Osteocyte (in vitro differentiated cells): ENCODE measurements around the gene EPN1. TPM values are rescaled to one million over a fixed set of nuclear protein-coding genes. Genes with fewer than 3 reads are reported as not detected.

ENCODE experiments used
- DNase-seq: peaks from one replicate; pipeline ENCODE4 v3.0.0; 2021; ENCODE audit warnings: mixed read lengths; ENCODE audit not compliant: unreplicated experiment; ENCODE audit errors: extremely low spot score
- H3K27ac Mint-ChIP-seq: one replicate; pipeline ENCODE4 v1.8.0; 2021; ENCODE audit warnings: mild to moderate bottlenecking, mixed read lengths; ENCODE audit not compliant: unreplicated experiment
- H3K27me3 Mint-ChIP-seq: one replicate; pipeline ENCODE4 v1.8.0; 2021; ENCODE audit warnings: mixed read lengths; ENCODE audit not compliant: unreplicated experiment
- H3K36me3 Mint-ChIP-seq: one replicate; pipeline ENCODE4 v1.8.0; 2021; ENCODE audit warnings: mixed read lengths; ENCODE audit not compliant: unreplicated experiment
- H3K4me1 Mint-ChIP-seq: one replicate; pipeline ENCODE4 v1.8.0; 2021; ENCODE audit warnings: mixed read lengths; ENCODE audit not compliant: unreplicated experiment
- H3K4me3 Mint-ChIP-seq: one replicate; pipeline ENCODE4 v1.8.0; 2021; ENCODE audit warnings: mild to moderate bottlenecking, moderate library complexity, mixed read lengths; ENCODE audit not compliant: unreplicated experiment
- H3K9me3 Mint-ChIP-seq: one replicate; pipeline ENCODE4 v1.8.0; 2021; ENCODE audit warnings: mixed read lengths; ENCODE audit not compliant: unreplicated experiment
- CTCF ChIP-seq: fragments of 200-600 bp; sonication (generic); IDR thresholded peaks from 2 replicates; pipeline ENCODE4 v1.5.0; 2021; ENCODE audit warnings: antibody characterized with exemption, mild to moderate bottlenecking, moderate library complexity
- long read RNA-seq: library from polyadenylated mRNA; unstranded; transcript quantifications from one replicate; pipeline ENCODE4 v2.0.0, GENCODE V29; 2021
- total RNA-seq: library from RNA; stranded (reverse); gene quantifications from 2 replicates; pipeline ENCODE4 v1.2.1, GENCODE V29; 2021

The EPN1 gene
- 142 and 148 TPM in 2 replicates for total RNA-seq
- long read RNA-seq: 0 reads

GRCh38 chr19:55674841-55675660 is at the start of gene EPN1:
Gene EPN1 (plus strand): TSS chr19:55675226. CDS start chr19:55678628, 3,402 bp downstream.
- DNase-seq: peak; percentile 98
- Mint-ChIP-seq H3K27ac (peak within 1 kb of the TSS; percentile 92), H3K4me1 (peaks cover 44% of the 10 kb centered on the region), H3K27me3 (no peaks in the 10 kb centered on the region), H3K9me3 (no peaks in the 10 kb centered on the region), H3K4me3 (peak within 1 kb of the TSS; percentile 97), H3K36me3 (peaks cover 13% of the 10 kb centered on the region)
- TF ChIP-seq CTCF: no peak

DNA sequence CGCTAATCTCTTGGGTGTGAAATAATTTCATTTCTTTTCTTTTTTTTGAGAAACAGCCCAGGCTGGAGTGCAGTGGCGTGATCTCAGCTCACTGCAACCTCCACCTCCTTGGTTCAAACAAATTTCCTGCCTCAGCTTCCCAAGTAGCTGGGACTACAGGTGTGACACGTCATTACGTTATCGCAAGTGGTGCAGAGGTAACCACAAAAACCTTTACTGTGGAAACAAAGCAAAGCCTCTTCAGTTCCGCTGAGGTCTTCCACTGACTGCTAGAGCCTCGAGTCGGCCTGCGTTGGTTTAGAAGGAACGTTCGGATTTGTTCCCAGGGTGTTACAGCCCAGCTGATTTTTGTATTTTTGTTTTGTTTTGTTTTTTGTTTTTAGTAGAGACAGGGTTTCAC is 48.7 kb upstream of the EPN1 start:
- Mint-ChIP-seq H3K27ac (no peak overlapping the region), H3K36me3 (peaks cover 1% of the 10 kb centered on the region), H3K4me1 (peaks cover 17% of the 10 kb centered on the region), H3K9me3 (no peaks in the 10 kb centered on the region), H3K4me3 (no peak overlapping the region), H3K27me3 (no peaks in the 10 kb centered on the region)
- no peak for DNase-seq
- TF ChIP-seq CTCF: no peak

GRCh38 chr19:55632463-55632834 is 42.6 kb upstream of the EPN1 start:
- Mint-ChIP-seq H3K4me3 (no peak overlapping the region), H3K27me3 (no peaks in the 10 kb centered on the region), H3K27ac (peak overlapping the region; percentile 59)

GRCh38 chr19:55633861-55634260 is 41.2 kb upstream of the EPN1 start:
- Mint-ChIP-seq H3K27me3 (no peaks in the 10 kb centered on the region), H3K36me3 (peaks cover 7% of the 10 kb centered on the region), H3K9me3 (no peaks in the 10 kb centered on the region), H3K4me1 (peaks cover 39% of the 10 kb centered on the region), H3K27ac (no peak overlapping the region), H3K4me3 (peak overlapping the region; percentile 100)
- no peak for TF ChIP-seq CTCF
- no peak for DNase-seq

More at GRCh38 chr19:55632463-55632834, 42.6 kb upstream of the EPN1 start:
- TF ChIP-seq CTCF: peak; percentile 83
- Mint-ChIP-seq H3K36me3 (peaks cover 4% of the 10 kb centered on the region), H3K4me1 (peaks cover 32% of the 10 kb centered on the region), H3K9me3 (no peaks in the 10 kb centered on the region)
- peak; percentile 93 for DNase-seq

DNA sequence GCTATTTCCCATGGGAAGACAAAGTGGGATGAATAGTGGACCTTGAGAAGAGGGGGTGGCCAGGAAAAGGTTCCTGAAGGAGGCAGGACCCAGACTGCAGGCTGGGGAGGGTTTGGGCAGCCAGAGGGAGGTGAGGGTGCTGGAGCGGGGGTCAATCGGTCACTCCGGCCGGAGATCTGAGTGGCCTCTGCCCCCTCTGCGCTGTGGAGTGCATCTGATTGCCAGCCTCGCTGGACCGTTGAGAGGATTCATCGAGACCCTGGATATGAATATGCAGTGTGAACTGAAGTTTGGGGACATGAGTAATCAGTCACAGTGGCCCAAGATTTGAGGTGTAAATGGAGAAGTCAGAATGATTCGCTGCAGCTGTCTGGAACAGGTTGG is 39.7 kb upstream of the EPN1 start:
- Mint-ChIP-seq H3K4me3 (peak overlapping the region; percentile 100), H3K36me3 (peaks cover 10% of the 10 kb centered on the region), H3K27me3 (no peaks in the 10 kb centered on the region), H3K4me1 (peaks cover 52% of the 10 kb centered on the region), H3K27ac (peak overlapping the region; percentile 99), H3K9me3 (no peaks in the 10 kb centered on the region)
- TF ChIP-seq CTCF: no peak
- no peak for DNase-seq
